AG09319 (cell line): ENCODE data around the gene FHIT.

Experiments used
- DNase-seq: peaks from one replicate; pipeline ENCODE4 v3.0.0-alpha.2; 2010; ENCODE audit warnings: low read depth; ENCODE audit errors: extremely low read depth
- CTCF ChIP-seq: IDR thresholded peaks from 2 replicates; pipeline ENCODE4 v1.5.1; 2011; ENCODE audit warnings: low read depth, mild to moderate bottlenecking, inconsistent platforms, low read length, moderate library complexity

The FHIT gene

DNA sequence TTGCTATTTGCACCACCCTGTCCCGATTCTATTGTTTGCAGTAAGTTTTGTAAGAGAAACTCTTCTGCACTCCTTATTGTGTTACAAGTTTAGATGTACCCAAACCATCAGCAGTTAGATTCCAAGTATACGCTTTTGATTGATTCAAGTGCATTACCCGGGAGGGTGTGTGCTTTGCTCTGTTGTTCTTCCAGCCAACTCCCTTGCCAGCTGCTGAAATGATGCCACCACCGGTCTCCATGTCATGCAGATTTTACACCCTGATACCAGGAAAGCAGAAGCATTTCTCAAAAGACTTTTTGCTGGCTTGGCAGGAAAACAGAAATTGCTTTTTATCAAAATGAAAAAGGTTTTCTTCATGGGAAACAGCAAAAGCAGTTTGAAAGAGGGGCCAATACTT is 1194.8 kb downstream of the FHIT start:
- DNase-seq = no peak
- TF ChIP-seq CTCF = no peak

DNA sequence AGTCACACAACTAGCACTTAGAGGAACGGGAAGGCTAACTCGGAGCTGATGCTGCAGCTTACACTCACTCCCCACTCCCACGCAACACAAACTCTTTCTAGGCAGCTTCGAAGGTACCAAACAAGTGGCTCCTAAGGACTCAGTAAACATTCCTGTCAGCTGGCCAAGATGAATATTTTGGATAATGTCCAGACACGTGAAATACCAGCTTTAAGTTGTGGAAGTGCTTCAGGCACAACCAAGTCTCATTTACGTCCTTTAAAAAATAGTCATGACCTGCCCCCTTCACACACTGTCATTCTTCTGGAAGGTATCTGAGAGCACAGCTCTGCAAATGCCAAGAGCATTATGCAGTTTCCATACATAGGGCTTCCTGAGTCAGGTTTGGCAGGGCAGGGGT is 1195.5 kb downstream of the FHIT start:
- DNase-seq = no peak
- no peak for TF ChIP-seq CTCF

DNA sequence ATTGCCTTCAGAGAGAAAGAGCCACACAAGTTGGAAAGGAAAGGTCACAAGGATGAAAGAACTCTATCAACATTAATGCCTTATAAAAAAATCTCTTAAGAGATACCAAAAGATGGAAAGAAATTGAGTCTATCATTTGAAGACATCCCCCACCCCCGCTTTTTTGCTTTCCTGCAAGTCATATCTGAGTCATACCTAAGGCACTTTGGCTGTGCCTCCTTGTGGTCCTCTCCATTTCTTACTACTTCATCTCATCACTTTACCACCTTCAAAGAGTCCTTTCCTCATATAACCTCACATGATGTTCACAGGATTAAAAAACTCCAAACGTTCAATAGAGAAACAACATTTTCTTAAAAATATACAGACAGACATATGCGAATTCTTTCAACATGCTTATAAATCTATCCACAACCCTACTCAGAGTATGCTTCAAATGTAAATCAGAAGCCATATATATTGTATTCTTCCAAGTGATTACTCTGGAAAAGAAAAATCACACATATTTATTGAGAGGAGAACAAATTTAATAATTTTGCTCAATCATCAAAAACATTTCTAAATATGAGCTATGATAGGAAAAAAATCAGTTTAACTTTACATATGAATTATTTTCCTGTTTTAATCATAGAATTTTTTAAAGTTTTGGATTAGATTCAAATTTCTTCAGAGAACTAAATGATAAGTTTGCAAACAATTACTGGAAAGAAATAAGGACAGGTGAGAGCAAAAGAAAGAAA is 1197.6 kb downstream of the FHIT start:
- no peak for TF ChIP-seq CTCF
- no peak for DNase-seq

GRCh38 chr3:60048447-60048848 is 1202.8 kb downstream of the FHIT start:
- no peak for TF ChIP-seq CTCF
- DNase-seq = no peak

DNA sequence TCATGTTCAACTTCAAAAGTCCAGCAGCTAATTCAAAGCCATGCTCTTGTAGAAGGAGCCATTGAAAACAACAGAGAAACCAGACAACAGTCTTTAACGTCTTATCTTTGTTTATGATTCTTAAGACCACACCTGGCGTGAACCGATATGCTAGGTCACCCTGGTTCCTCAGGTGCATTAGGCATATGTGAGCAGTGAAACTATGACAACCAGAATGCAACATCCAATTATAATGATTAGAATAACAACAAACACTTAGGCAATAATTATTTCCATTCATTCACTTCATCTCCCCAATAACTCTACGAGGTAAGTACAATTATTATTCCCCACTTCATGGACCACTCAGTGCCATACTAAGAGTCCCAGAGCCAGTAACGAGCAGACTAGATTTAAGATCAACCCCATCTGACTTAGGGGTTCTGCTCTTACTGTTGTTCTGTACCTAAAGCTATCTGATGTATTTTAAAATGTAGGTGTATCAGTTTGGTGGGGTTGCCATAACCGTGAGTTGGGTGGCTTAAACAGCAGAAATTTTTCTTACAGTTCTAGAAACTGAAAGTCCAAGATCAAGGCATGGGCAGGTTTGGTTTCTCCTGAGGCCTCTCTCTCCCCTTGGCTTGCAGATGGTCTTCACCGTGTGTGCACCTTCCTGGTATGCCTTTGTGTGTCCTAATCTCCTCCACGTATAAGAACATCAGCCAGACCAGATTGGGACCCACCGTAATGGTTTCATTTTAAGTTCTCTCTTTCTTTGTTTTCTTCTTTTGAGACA is 1203.6 kb downstream of the FHIT start:
- TF ChIP-seq CTCF = no peak
- no peak for DNase-seq

GRCh38 chr3:60046210-60046609 is 1205.0 kb downstream of the FHIT start:
- no peak for DNase-seq

More at GRCh38 chr3:60046210-60046609, 1205.0 kb downstream of the FHIT start:
- TF ChIP-seq CTCF = no peak
